Measurements from ENCODE around the gene HELZ2.
"Not testable (repeated sequence)": the region's sequence is repeated elsewhere in the genome, so short reads cannot be mapped to it uniquely, and the experiment has no call there.

Gene HELZ2

GRCh38 chr20:63577317-63577894 lies 3.4 kb upstream of the HELZ2 start:
- no peak for FAIRE-seq

- no peak for FAIRE-seq
Measured at GRCh38 chr20:63576311-63576710, 2.3 kb upstream of the HELZ2 start.

- no peak for FAIRE-seq
Measured at GRCh38 chr20:63574829-63575743, 1.0 kb upstream of the HELZ2 start.

GRCh38 chr20:63573647-63574131 lies 350 bp downstream of the HELZ2 start:
- FAIRE-seq, result no peak

GRCh38 chr20:63572788-63573646 lies 1.0 kb downstream of the HELZ2 start:
- no peak for FAIRE-seq

- no peak for FAIRE-seq
Measured at GRCh38 chr20:63572071-63572787, 1.8 kb downstream of the HELZ2 start.

GRCh38 chr20:63571087-63571478 lies 3.0 kb downstream of the HELZ2 start:
- FAIRE-seq, result not testable (repeated sequence)

GRCh38 chr20:63570281-63571086 lies 3.6 kb downstream of the HELZ2 start:
- no peak for FAIRE-seq

GRCh38 chr20:63568986-63569949 lies 4.8 kb downstream of the HELZ2 start:
- FAIRE-seq, result no peak

GRCh38 chr20:63568170-63568981 lies 5.7 kb downstream of the HELZ2 start:
- FAIRE-seq, result no peak

- no peak for FAIRE-seq
Measured at GRCh38 chr20:63567386-63568169, 6.5 kb downstream of the HELZ2 start.

GRCh38 chr20:63567136-63567385 lies 7.0 kb downstream of the HELZ2 start:
- no peak for FAIRE-seq

GRCh38 chr20:63566395-63567135 lies 7.5 kb downstream of the HELZ2 start:
- no peak for FAIRE-seq

- FAIRE-seq, result no peak
Measured at GRCh38 chr20:63565699-63566335, 8.2 kb downstream of the HELZ2 start.

- no peak for FAIRE-seq
Measured at GRCh38 chr20:63565021-63565698, 8.9 kb downstream of the HELZ2 start.

GRCh38 chr20:63564036-63564810 lies 9.8 kb downstream of the HELZ2 start:
- no peak for FAIRE-seq

All from colon (tissue), 2 donors.